Mammary epithelial cell (primary cell): ENCODE data around the gene PSKH1.

Source experiments
- EZH2 ChIP-seq: IDR thresholded peaks from 2 replicates; pipeline ENCODE4 v1.6.1; 2012; ENCODE audit warnings: low read length, inconsistent platforms, borderline replicate concordance
- TF ChIP-seq, protein P1 (sequence below), 2 donors: IDR thresholded peaks in 1 of 2; conservative IDR thresholded peaks in 1 of 2; 2 replicates each; pipeline ENCODE4 v1.5.1; 2011 to 2012; ENCODE audit warnings: inconsistent platforms in 2 of 2, low read length in 2 of 2, mild to moderate bottlenecking in 2 of 2, control low read depth in 1 of 2, low read depth in 1 of 2; ENCODE audit not compliant: insufficient read depth in 1 of 2; ENCODE audit errors: extremely low read depth in 1 of 2

DNA sequence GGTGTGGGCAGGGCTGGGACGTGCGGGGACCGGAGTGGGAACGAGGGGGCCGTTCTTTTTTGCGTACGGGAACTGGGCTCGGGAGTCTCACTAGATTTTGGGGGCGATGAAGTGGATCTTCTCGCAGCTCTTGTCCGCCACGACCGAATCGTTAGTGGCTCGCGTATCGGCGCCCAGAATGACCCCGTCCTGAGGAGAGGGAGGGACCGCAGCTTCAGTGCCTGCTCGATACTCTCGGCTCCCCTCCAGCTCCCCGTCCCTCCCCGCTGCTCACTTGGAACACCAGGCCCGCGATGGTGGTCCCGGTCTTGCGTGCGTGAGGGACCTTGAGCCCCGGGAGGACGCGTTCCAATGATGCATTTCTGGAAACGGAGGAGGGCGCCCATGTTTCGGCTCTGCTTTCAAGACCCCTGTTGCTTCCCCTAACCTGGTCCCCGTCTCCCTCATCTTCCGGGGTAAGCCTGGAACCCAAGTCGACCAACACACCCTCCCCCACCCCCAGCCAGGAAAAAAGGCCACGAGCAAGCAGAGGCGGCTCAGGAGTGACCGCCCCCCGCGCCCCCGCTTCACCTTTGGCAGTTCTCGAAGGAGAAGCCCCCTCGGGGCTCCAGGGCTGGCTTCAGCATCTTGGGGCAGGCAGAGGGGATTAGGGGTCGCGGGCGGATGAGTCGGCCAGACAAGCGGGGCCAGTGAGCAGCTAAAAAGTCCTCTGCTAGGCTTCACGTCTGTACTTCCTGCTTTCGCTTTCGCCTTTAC, 43.2 kb downstream of the PSKH1 start, which contains the start of gene PSMB10:
- TF ChIP-seq, protein P1, sequence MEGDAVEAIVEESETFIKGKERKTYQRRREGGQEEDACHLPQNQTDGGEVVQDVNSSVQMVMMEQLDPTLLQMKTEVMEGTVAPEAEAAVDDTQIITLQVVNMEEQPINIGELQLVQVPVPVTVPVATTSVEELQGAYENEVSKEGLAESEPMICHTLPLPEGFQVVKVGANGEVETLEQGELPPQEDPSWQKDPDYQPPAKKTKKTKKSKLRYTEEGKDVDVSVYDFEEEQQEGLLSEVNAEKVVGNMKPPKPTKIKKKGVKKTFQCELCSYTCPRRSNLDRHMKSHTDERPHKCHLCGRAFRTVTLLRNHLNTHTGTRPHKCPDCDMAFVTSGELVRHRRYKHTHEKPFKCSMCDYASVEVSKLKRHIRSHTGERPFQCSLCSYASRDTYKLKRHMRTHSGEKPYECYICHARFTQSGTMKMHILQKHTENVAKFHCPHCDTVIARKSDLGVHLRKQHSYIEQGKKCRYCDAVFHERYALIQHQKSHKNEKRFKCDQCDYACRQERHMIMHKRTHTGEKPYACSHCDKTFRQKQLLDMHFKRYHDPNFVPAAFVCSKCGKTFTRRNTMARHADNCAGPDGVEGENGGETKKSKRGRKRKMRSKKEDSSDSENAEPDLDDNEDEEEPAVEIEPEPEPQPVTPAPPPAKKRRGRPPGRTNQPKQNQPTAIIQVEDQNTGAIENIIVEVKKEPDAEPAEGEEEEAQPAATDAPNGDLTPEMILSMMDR (conservative IDR thresholded peaks at IDR 0.05 in 1 of 2, IDR thresholded peaks at IDR 0.05 in 1 of 2; ENCODE audit: extremely low read depth in 1 of 2, insufficient read depth in 1 of 2, low read depth in 1 of 2, low read length in 2 of 2): no peak
- no peak for TF ChIP-seq EZH2
